ENCODE data around the gene STK17B.

STK17B gene

DNA sequence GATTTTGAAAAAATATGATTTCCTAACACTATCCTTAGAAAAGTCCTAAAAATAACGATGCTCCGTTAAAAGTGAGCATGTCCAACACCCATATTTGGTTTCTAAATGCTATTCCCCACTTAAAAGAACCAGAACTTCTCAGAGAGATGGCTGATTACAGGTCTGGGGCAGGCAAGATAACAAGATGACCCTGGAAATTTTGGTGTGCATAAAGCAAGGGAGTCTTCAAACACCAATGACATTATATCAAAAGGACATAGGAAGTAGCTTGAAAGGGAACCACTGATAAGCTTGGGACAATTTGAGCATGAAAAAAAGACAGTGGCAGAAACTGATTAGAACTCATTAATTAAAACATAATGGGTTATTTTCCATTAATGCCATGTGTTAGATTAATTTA, 17.9 kb downstream of the STK17B start:
- no peak for DNase-seq

- peak; percentile 61 to 68 for DNase-seq
Measured at GRCh38 chr2:196149948-196150347, 21.4 kb downstream of the STK17B start.

- DNase-seq, result no peak
Measured at GRCh38 chr2:196148736-196149135, 22.6 kb downstream of the STK17B start.

DNA sequence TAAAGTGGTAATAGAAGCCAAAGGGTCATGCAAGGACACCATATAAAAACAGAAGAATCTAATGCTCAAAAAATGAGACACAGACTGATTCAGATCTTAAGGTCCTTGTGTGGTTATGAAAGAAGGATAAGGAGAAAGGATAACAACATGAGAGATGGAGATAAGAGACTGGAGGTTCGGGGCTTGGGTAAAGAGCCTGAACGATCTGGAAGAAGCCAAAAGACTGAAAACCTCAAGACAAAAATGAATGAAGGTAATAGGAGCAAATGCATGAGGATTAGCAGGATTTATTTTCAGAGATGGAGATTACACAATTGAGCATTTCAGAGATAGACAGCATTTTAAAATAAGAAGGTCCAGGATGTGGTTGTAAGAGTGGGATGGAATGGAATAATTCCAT, 26.1 kb downstream of the STK17B start:
- no peak for DNase-seq

DNA sequence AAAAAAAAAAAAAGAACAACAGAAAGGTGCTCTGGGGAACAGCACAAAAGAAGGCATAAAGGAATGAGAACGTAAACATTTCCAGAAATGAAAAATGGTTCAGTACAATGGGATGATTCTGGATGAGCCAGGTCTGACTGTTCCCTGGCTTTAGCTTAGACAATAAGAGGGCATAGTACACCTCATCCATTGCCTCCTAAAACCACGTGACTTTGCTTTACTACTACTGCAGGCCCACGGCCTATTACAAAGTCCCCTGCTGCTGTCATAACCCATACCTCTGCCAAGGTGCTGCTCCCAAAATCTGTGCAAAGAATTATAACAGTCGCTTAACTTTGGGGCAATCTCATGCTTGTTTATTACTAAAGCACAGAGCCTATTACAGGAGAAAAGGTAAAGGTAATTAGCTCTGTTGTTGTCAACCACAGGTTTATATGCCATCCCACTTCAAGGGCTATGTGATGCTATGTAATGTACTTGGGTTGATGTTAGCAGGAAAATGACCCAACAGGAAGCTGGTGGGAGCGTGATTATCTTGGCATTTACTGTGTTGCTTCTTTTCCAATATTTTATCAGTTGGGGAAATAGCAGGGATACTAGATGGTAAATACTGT, 26.8 kb downstream of the STK17B start:
- no peak for DNase-seq

DNA sequence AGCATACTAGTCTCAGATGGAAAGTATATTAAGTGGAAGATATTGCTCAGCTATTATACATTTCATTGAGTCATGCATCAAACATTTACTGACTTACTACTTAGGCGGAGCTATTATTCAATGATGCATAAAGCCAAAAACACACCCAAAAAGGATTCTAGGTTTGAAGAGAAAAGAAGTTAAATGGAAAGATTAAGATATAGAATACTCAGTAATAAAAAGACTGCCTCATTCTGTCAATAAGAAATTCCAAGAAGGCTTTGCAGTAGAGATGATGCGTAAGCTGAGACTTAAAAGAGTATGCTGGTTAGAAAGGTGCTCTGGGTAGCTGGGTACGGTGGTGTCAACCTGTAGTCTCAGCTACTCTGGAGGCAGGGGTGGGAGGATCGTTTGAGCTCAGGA, 27.6 kb downstream of the STK17B start:
- no peak for DNase-seq

- DNase-seq, result peak; percentile 82 to 86
Measured at GRCh38 chr2:196142825-196143224, 28.6 kb downstream of the STK17B start.

- DNase-seq, result no peak
Measured at GRCh38 chr2:196140213-196140612, 31.2 kb downstream of the STK17B start.

DNA sequence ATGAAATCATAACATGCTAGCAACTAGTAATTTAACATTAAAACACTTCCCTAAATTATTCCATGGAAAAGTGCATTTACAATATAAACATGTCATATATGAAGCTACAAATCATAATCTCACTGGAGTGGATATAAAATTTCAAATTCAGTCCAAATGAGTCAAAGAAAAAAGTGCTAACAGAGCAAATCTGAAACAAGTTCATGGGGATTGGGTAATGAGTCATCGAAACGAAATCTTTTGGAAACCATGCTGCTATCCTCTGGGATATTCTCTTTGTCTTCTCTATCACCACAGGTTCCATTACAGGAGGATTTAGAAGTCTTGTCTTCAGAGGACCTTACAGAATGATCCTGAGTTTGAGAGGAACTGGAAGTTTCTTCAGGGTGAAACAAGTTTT, 34.1 kb downstream of the STK17B start:
- DNase-seq, result no peak

- DNase-seq, result no peak
Measured at GRCh38 chr2:196136151-196136550, 35.2 kb downstream of the STK17B start.

DNA sequence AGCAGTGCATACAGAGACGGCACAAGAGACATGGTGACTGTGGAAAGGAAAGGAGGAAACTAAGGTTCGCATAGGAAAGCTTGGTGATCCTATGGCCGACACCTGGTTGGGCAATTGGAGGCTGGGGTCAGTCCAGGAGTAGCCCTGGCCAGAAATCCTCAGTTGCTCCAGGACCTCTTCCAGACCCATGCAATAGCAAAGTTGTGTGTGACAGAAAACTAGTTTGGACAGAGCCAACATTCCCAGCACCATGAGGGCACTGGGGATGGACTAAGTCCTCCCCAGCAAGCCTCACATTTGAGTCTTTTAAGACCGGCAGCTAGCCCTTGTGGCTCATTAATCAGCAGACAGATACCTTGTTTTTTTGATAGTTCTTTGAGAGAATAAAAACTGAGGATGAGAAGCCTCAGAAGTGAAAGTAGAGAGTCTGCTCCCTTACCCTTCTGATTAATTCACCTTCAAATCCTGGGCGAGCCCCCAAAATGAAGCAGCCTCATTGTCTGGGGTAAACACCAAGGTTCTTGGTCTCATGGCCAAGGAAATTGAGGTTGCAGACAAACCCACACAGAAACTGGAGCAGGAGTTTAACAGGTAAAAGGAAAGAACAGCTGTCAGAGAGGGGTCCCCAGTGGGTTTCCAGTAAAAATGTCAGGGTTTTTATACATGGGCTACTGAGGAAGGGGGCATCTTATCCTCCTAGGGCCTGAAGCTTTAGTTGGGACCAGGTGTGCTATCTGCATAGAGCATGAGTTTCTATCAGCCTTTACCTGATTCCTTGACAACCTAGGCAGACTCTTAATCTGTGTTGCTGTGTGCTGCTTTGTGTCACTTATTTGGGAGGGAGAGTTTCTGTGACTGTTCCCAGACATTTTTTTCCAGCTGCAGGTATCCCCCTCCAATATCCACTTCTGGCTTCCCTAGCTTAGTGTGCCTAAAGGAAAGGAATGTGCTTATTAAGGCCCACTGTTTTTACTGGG, 39.1 kb downstream of the STK17B start:
- DNase-seq, result no peak

GRCh38 chr2:196131384-196131937, 39.9 kb downstream of the STK17B start:
- DNase-seq, result peak; percentile 62 to 90

DNA sequence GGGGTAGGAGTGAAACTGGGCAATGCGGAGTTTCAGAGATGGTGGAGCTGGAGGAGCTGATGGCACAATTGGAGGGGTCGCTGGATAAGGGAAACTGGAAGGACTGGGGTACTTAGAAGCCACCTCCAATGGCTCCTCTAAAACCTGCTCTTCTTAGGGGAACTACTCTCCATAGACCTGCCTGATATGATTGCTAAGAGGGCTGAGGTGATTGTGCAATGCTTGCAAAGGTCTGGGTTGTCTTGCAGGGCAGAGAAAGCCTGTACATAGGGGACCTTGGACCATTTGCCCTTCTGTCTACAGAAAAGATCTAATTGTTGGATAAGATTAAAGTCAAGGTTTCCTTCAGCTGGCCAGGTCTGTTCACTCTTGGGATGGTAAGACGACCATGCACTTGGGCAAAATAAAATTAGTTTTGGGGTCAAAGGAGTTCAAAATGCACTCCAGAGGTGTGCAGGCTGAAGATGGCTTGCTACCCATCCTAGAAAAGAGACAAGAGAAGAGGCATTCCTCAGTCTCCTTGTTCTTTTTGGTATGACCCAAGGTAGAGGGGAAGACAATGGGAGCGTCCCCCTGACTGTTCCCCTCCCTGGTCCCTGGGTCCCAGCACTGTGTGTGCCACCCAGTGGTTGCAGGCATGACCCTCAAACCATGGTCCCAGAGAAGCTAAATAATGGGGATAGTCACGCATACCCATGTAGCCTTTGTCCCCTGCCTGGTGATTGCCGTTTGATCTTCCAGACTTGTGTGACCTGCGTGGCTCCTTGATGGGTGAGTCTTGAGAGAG, 41.1 kb downstream of the STK17B start:
- no peak for DNase-seq

GRCh38 chr2:196128749-196129148, 42.6 kb downstream of the STK17B start:
- DNase-seq, result no peak

DNA sequence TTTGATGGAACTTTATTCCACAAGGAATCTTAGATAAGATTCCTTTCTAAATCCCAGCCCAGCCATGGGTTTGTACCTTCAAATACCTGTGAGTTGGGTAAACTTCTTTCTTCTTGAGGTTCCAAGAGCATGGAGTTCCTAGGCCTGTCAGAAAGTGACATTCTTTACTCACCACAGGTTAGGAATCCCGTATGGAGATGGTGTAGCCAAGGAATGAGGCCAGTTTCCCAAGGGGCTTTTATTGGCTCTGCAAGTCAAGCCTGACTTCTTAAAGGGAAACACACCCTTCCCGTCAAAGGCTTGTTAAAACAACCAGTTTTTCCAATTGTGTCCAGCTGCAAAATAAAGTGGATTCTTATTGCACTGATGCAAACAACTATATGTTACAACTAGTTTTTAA, 45.8 kb downstream of the STK17B start:
- DNase-seq, result no peak

DNA sequence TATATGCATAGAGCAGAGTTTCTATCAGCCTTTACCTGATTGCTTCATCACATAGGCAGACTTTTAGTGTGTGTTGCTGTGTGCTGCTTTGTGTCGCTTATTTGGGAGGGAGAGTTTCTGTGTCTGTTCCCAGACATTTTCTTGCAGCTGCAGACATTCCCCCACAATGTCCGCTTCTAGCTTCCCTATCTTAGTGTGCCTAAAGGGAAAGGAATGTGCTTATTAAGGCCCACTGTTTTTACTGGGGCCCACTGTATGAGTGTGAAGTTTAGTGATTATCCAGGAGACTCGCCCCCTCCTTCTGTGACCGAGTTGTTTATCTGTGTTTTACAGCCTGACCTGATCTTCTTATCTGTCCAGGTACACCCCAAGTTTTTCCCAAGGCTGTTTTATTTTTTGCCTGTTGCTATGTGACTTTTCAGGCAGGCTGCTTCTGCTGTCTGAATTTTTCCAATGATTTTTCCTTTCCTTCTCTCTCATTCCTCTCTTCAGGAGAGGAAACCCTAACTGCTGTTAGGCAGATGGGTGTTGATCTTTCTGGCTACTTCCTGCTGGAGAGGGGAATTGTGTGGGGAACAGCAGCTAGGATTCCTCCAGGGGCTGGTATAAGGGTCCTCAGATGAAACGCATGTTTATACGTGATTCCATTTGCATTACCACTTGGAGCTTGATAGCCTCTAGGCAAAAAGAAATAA, 47.6 kb downstream of the STK17B start:
- DNase-seq, result no peak

GRCh38 chr2:196119926-196120325, 51.5 kb downstream of the STK17B start:
- DNase-seq, result no peak

GRCh38 chr2:196117214-196117705, 54.1 kb downstream of the STK17B start:
- no peak for DNase-seq

GRCh38 chr2:196113061-196113974, 58.1 kb downstream of the STK17B start:
- no peak for DNase-seq

- DNase-seq, result no peak
Measured at GRCh38 chr2:196112418-196113034, 58.9 kb downstream of the STK17B start.

DNA sequence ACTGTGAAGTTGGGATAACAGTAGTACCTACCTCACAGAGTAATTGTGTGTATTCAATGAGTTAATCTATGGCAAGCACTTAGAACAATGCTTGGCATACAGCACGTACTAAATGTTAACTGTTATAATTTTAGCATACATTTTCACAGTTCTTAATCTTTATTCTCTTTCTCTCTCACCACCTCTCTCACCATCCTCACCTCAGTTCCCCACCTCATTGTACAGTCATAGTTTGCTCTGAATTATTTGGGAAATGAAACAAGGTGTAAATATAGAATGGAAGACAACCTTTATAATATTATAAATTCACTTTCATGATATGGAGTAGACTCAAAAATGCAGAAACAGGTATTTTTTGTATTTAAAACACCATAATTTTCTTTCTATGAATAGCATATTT, 62.8 kb downstream of the STK17B start:
- no peak for DNase-seq
